ACHN (cell line): ENCODE results near the gene EWSR1.

Source experiments
- DNase-seq: peaks from one replicate; pipeline ENCODE4 v3.0.0-alpha.2; 2015
- in situ Hi-C: cut with HindIII; loops from 2 replicates; pipeline ENCODE4 v1.10.0; 2017; ENCODE audit warnings: low sequenced_read_pairs, low pct_ligation_motif_present, low pct_unique_long_range_greater_than_20kb

The EWSR1 gene

DNA sequence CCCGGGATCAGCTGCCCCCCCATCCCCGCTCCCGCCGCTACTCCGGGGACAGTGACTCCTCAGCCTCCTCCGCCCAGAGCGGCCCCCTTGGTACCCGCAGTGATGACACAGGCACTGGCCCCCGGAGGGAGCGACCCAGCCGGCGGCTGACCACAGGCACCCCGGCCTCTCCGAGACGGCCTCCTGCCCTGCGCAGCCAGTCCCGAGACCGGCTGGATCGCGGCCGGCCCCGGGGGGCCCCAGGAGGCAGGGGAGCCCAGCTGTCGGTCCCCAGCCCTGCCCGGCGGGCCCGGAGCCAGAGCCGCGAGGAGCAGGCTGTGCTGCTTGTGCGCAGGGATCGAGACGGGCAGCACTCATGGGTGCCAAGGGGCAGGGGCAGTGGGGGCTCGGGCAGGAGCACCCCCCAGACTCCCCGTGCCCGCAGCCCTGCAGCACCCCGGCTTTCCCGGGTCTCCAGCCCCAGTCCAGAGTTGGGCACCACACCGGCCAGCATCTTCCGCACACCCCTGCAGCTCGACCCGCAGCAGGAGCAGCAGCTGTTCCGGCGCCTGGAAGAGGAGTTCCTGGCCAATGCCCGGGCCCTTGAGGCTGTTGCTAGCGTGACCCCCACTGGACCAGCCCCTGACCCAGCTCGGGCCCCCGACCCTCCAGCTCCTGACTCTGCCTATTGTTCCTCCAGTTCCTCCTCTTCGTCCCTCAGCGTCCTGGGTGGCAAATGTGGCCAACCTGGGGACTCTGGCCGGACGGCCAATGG, 43.6 kb downstream of the EWSR1 start:
- DNase-seq = no peak
- in situ Hi-C loops = no loop called here

- no peak for DNase-seq
- in situ Hi-C loops = no loop called here
These were observed 44.4 kb downstream of the EWSR1 start for GRCh38 chr22:29312218-29313125.

- DNase-seq = no peak
- in situ Hi-C loops = no loop called here
These were observed 45.1 kb downstream of the EWSR1 start for GRCh38 chr22:29313126-29313575.

GRCh38 chr22:29313576-29314466, 45.8 kb downstream of the EWSR1 start:
- in situ Hi-C loops = no loop called here
- DNase-seq = no peak

DNA sequence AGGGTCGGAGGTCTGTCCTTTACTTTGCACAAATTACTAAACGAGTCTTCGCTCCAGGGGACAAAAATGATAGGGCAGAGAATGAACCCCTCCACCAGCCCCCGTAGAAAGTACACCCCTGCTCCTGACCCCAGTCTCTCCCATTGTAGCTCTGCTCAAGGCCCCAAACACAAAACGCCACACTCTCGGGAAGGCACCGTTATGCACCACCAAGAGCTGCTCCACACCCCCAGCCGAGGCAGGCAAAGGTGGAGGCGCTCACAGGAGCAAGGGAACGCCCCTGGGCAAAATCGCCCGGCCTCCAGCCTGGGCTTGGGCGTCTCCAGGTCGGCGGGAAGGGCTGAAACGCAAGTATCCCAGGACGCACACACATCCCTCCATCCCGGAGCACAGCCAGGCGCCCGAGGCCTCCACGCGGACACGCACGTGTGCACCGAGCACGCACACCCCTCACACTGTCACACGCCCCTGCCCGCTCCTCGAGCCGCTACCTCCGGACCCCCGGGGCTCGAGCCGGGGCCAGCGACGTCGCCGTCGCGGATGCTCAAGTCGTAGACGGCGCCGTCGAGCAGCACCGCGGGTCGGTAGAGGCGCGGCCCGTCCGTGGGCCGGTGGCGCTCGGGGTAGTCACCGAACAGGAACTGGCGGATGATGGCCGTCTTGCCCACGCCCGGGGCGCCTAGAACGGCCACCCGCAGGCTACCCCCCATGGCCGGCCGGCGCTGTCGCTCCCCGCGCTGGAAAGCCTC, 46.6 kb downstream of the EWSR1 start:
- DNase-seq = no peak
- in situ Hi-C loops = no loop called here

DNA sequence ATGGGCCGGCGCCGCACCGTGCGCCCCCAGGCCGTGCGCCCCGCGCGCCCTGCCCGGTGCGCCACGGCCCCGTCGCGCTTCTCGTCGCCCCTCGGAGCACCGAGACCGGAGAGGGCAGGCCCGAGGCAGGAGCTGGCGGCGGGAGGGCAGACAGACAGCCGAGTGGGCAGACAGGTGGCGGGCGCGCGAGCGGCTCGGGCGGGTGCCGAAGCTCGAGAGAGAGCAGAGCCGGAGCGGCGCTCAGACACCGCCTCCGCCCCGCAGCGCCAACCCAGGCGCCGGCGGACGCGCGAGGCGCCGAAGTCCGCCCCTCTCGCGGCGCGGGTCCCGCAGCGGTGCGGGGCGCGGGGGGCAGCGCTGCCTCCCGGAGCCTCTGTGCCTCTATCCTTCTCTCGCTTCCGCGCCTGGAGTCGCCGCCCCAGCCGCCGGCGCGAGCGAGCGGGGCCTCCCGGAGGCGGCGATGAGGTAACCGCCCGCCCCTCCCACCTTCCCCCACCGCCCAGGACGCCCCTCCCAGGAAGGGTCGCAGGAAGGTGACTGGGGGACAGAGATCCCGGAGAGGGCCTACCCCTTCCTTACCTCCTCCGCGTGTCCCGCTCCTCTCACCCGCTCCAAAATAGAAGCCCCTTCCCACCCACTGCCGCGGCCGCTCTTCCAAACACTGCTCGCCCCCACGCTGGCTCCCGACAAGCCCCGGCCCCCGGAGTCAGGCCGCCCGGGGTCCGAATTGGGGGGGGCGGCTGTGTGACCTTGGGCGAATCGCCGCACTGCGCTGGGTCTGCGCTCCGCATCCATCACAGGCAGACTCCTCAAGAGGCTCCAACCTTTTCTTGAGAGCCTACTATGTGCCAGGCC, 47.4 kb downstream of the EWSR1 start, which contains the start of gene RASL10A:
RASL10A (minus strand) TSS at position 412 of the 855 bp plus-strand sequence. CDS start 451 bp downstream, outside the sequence.
- DNase-seq = no peak
- in situ Hi-C loops = no loop called here

- in situ Hi-C loops = no loop called here
- DNase-seq = no peak
These were observed 48.2 kb downstream of the EWSR1 start for GRCh38 chr22:29316141-29316828.

DNA sequence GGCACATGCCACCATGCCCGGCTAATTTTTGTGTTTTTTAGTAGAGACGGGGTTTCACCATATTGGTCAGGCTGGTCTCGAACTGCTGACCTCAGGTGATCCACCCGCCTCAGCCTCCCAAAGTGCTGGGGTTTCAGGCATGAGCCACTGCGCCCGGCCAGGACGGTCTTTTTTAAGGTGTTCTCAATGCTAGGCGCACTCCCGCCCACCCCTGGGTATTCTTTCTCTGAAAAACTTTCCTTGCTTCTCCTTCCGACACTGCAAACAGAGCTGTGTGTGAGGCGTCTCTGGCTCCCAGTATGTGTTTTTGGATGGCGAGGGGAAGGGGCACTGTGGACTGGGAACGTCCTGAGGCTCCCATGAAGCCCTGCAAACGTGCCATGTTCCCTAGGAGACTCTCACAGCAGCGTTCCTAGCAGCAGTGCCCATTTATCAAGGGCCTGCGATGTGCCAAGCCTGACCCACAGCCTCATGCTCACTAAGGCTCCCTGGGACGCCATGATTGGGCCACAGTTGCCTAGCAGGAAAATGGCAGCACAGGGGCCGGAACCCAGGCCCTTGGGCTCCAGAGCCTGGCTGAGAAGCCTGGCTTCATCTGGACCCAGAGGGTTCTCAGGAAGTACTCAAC, 49.9 kb downstream of the EWSR1 start:
- DNase-seq = no peak
- in situ Hi-C loops = no loop called here

- in situ Hi-C loops = no loop called here
These were observed 51.0 kb downstream of the EWSR1 start for GRCh38 chr22:29319072-29319471.

DNA sequence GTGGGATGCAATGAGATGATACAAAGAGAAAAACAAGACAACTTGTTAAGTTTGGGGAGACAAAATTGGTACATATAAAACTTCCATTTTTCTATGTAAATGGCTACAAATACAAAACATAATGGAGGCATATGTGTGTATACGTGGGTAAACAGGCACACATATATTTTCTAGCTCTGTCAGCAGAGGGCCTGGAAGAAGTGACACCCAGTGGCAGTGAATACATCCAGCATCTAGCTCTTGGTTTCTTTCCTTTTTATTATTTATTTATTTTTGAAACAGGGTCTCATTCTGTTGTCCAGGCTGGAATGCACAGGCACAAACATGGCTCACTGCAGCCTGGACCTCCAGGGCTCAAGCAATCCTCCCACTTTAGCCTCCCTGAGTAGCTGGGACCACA, 52.5 kb downstream of the EWSR1 start:
- in situ Hi-C loops = no loop called here
- DNase-seq = no peak

More at GRCh38 chr22:29319072-29319471, 51.0 kb downstream of the EWSR1 start:
- no peak for DNase-seq

DNA sequence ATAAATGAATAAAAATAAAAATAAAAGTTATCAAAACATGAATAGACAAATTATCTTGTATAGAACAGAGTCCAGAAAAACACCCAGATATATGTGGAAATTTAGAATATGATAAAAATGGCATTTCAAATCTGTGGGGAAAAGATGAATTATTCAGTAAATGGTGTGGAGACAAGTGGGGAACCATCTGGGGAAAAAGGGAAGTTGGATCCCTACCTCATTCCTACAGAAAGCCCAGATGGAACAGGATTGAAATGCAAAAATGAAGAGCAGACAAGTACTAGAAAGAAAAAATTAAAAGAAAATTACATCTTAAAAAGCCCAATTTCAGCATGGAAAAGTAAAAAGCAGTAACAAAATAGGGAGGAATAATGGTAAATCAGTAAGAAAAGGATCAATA, 55.6 kb downstream of the EWSR1 start:
- DNase-seq = no peak
- in situ Hi-C loops = no loop called here

GRCh38 chr22:29325356-29325755, 57.3 kb downstream of the EWSR1 start:
- DNase-seq = no peak
- in situ Hi-C loops = no loop called here

DNA sequence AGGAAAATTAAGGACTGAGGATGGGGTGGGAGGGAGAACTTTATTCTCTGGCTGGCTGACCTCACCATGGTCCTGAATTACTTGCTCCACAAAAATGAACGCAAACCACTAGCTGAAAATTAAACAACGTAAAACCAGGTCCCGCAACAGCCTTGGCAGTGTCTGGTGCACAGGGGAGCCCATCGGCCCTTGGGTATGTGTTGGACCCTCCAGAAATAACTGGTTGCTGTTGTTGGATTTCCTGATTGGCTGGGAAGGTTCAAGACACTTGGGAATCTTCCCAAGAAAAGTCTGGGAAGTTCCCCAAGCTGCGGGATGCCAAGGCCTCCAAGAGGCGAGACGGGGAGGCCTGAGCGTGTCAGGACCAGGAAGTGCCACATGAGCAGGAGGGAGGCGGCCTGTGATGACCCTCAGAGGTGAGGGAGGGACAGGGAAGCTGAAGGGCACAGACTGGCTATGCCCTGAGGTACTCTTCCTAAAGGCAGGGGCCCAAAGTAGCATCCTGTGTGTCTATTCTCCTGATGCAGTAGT, 57.8 kb downstream of the EWSR1 start:
- in situ Hi-C loops = no loop called here
- no peak for DNase-seq

- DNase-seq = no peak
- in situ Hi-C loops = no loop called here
These were observed 58.4 kb downstream of the EWSR1 start for GRCh38 chr22:29326481-29326880.

- no peak for DNase-seq
- in situ Hi-C loops = no loop called here
These were observed 59.2 kb downstream of the EWSR1 start for GRCh38 chr22:29327089-29327764.
